GM21423 (cell line): ENCODE results near the gene ARHGEF17.

Experiments used
- ATAC-seq: cut with Tn5 transposase; IDR thresholded peaks from one replicate; pipeline ENCODE4 v1.9.1; 2021; ENCODE audit warnings: mild to moderate bottlenecking, moderate library complexity; ENCODE audit not compliant: unreplicated experiment

Gene ARHGEF17

DNA sequence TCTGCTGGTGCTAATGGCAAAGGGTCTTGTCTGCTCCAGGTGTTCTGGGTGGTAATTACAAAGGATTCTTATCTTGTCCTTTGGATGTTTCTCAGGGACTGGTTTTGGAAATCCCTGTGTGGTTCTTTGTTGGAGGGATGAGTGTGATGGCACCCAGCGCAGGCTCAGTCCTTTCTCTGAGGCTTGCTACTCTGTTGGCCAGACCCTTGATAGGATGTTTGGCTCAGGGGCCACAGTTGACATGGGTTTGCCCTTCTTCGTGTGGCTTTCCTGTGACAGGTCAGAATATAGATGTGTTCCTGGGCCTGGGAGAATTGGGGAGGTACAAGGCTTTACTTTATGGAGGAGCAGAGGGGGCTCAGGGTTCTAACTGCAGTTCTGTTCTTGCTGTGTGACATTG, 4.0 kb downstream of the ARHGEF17 start:
- no peak for ATAC-seq

- no peak for ATAC-seq
These were observed 4.8 kb downstream of the ARHGEF17 start for GRCh38 chr11:73312851-73313327.

DNA sequence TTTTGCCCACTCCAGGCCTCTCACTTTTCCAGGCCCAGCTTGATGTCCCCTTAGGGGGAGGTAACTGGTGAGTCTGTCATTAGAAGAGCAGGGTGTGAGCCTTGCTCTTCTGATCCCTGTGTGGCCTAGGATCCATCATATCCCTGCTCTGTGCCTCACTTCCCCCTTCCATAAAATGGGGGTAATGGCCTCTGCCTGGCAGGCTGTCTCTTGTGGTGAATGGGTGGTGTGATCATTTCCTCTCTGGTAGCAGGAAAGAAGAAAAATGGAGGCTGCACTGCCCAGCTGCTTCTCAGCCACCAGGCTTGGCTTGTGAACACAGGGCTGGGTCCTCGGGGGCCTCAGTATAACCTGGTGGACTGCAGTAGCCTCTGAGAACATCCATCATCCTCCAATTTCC, 5.6 kb downstream of the ARHGEF17 start:
- no peak for ATAC-seq

- ATAC-seq: no peak
These were observed 6.3 kb downstream of the ARHGEF17 start for GRCh38 chr11:73314117-73314961.

- ATAC-seq: no peak
These were observed 7.4 kb downstream of the ARHGEF17 start for GRCh38 chr11:73315293-73316020.

DNA sequence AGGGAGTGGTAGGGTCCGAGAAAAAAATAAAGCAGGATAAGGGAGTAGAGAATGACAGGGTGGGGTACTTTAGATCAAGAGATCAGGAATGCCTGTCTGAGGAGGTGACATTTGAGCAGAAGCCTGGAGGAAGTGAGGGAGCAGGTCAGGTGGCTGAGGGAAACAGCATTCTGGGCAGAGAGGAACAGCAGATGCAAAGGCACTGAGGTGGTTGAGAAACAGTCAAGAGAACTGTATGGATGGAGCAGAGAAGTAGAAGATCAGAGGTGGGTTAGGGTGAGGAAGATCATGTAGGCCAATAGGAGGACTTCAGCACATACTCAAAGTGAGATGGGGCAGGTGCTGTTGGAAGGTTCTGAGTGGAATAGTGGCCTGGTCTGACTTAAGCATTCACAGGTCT, 8.3 kb downstream of the ARHGEF17 start:
- no peak for ATAC-seq

DNA sequence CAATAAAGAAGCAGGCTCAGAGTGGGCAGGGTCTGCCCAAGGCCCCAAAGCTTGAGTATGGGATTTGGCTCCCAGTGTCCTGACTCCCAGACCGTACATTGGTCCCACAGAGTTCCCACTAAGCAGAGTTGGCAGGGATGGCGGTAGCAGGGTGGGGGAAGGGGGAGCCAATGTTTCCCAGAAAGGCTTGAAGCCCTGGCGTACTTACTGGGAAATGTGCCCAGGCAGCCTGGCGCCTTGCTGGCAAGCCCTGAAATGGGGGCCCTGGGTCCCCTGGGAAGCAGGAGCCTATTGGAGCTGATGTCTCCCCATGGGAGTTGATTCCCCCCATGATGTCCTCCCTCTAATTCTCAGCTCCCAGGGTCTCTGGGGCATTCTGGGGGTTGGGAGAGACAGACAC, 9.3 kb downstream of the ARHGEF17 start:
- no peak for ATAC-seq

GRCh38 chr11:73317803-73318202, 9.7 kb downstream of the ARHGEF17 start:
- ATAC-seq: no peak

DNA sequence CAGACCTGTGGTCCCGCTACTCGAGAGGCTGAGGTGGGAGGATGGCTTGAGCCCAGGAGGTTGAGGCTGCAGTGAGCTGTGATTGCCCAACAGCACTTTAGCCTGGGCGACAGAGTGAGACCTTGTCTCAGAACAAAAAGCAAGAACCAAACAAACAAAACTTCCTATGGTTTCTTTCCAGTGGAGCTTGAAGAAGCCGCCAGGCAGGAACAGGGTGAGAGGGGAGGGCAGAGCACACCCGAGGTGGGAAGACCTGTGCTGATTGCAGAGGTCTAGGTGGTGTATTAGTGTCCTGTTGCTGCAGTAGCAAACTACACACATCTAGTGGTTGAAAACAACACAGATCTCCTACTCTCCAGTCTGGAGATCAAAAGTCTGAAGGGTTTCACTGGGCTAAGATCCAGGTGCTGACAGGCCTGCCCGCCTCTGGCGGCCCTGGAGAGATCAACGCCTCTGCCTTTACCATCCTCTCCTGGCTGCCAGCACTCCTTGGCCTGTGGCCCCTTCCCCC, 10.5 kb downstream of the ARHGEF17 start:
- no peak for ATAC-seq

- no peak for ATAC-seq
These were observed 12.9 kb downstream of the ARHGEF17 start for GRCh38 chr11:73320763-73321603.

DNA sequence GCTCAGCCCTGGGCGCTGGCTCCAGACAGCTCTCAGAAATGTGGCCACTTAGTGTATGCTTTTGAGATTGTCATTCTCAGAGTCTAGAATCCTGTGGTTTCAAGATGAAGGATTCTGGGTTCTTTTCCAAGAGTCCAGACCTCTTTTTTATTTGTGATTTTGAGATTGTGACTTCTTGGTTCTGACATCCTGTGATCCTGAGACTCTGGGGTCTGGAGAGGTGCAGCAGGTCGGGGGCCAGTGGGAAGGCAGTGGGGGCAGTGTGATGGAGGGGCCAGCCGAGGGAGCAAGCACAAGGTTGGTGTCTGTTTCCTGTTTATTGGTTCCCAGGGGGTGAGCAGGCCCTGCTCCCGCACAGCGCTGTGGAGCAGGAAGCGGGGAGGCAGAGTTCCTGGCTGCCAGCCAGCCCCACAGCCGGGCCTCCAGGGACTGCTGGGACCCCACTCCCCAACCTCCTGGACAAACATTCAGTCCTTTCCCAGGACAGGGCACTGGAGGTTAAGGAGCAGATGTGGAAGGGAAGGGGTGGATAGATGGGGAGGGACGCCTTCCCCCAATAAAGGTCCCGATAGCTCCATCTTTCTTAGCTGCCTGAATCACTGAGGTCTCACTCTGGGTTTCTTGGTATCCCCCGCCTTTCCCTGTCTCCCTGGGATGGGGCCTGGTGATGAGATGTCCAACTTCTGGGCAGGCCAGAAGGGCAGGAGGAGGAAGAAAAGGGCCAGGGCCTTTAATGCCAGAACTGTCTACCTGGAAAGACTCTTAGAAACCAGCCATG, 13.7 kb downstream of the ARHGEF17 start:
- no peak for ATAC-seq

GRCh38 chr11:73322382-73323306, 14.6 kb downstream of the ARHGEF17 start:
- ATAC-seq: no peak

DNA sequence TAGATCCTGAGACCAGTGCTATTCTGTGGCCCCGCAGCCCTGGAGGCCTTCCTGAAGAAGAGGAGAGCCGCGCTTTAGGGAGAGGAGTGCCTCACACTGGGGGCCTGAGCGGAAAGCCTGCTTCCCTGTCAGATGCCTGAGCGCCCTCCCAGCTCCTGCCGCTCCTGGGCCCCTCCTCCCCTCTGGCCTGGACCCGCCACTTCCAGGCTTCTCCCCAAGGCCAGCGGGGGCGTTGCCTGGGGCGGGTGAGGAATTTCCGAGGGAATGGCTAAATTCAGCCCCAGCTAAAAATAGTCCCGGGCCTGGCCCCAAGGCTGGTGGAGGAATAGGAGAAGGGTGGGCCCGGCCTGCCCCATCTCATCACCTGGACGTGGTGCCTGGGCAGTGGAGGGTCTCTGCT, 15.4 kb downstream of the ARHGEF17 start:
- no peak for ATAC-seq

GRCh38 chr11:73324116-73324515, 16.0 kb downstream of the ARHGEF17 start:
- ATAC-seq: no peak

DNA sequence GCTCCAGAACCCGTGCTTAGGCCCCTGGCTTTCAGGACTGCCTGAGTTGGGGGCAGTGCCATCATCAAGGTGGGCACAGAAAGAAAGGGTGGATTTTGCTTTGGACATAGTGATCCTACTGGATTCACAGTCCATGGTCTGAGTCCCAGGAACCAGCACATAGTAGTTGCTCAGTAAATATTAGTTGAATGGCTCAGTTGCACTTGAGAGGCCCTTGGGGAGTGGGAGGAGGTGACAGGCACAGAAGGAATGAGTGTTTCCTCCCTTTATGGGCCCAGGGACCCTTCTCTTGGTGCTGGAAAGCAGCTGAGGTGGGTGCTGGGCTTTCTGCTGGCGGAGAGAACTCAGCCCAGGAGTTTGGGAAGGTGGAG, 16.6 kb downstream of the ARHGEF17 start:
- peak; percentile 5 for ATAC-seq

GRCh38 chr11:73325036-73325981, 17.2 kb downstream of the ARHGEF17 start:
- ATAC-seq: peak; percentile 55

DNA sequence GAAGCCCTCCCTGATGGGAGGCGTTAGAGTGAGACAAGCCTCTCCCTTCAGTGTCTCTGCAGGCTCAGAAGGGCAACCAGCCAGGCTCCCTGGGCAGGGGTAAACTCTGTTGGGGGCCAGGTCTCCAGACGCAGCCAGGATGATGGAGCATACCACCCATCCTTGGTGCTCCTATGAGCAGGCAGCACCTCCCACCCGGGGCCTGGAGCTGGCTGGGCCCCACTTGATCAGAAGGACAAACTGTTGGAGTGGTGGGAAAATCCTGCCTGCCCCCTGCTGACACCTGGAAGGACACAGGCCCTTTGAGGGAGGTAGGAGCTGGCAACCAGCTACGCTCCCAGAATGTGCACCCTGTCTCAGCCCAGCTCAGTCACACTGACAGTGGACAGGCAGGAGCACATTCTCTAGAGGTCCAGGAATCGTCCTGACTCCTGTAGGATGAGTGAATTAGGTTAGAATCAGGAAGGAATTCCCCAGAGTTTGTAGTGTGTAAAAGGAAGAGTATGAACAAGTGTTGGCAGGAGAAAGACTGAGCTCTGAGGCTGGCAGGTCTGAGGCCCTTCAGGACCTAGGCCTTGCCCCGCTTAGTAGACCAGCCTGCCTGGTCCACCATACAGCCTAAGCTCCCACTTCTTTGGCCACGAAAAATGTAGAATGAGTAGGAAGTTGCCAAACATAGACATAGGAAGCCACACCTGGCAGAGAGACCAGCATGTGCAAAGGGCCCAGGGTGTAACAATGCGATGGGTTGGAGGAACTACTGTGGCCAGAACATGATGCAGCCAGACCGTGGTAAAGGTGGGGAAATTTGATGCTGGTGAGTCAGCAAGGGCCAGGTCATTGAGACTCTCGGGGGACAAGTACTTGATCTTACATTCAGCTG, 19.1 kb downstream of the ARHGEF17 start:
- ATAC-seq: no peak
